Endothelial cell (in vitro differentiated cells): ENCODE data around the gene PNCK. TPM values are rescaled to one million over a fixed set of nuclear protein-coding genes. Genes with fewer than 3 reads are reported as not detected.

Experiments
- DNase-seq: peaks from one replicate; pipeline ENCODE4 v3.0.0; 2021; ENCODE audit warnings: low spot score
- H3K27ac Mint-ChIP-seq: one replicate; pipeline ENCODE4 v1.8.0; 2021; ENCODE audit warnings: mixed read lengths, inconsistent platforms; ENCODE audit not compliant: unreplicated experiment
- H3K27me3 Mint-ChIP-seq: one replicate; pipeline ENCODE4 v1.8.0; 2021; ENCODE audit warnings: mild to moderate bottlenecking, moderate library complexity, mixed read lengths, inconsistent platforms; ENCODE audit not compliant: unreplicated experiment
- H3K36me3 Mint-ChIP-seq: one replicate; pipeline ENCODE4 v1.8.0; 2021; ENCODE audit warnings: mild to moderate bottlenecking, low read depth, mixed read lengths, inconsistent platforms; ENCODE audit not compliant: unreplicated experiment
- H3K4me1 Mint-ChIP-seq: one replicate; pipeline ENCODE4 v1.8.0; 2021; ENCODE audit warnings: mild to moderate bottlenecking, mixed read lengths, inconsistent platforms; ENCODE audit not compliant: unreplicated experiment
- H3K4me3 Mint-ChIP-seq: one replicate; pipeline ENCODE4 v1.8.0; 2021; ENCODE audit warnings: mild to moderate bottlenecking, mixed read lengths, inconsistent platforms; ENCODE audit not compliant: unreplicated experiment
- H3K9me3 Mint-ChIP-seq: one replicate; pipeline ENCODE4 v1.8.0; 2021; ENCODE audit warnings: mixed read lengths, inconsistent platforms; ENCODE audit not compliant: unreplicated experiment
- CTCF ChIP-seq: fragments of 200-600 bp; sonication (generic); IDR thresholded peaks from one replicate; pipeline ENCODE4 v1.5.0; 2021; ENCODE audit warnings: antibody characterized with exemption; ENCODE audit not compliant: unreplicated experiment
- total RNA-seq: library from RNA; stranded (reverse); fragmentation: NEBNext Ultra II Directional; extraction: Animal tissue kit (Norgen Biotek cat#: 25700); gene quantifications from one replicate; pipeline ENCODE4 v1.2.1, GENCODE V29; 2021; ENCODE audit not compliant: unreplicated experiment

Gene PNCK
- total RNA-seq, 1 donor from 2014 or later: 0.41 TPM

GRCh38 chrX:153633048-153633447 lies 40.6 kb downstream of the PNCK start:
- Mint-ChIP-seq H3K27me3 (peaks cover 1% of the 10 kb centered on the region), H3K4me1 (no peaks in the 10 kb centered on the region), H3K9me3 (no peaks in the 10 kb centered on the region), H3K27ac (no peak overlapping the region), H3K4me3 (no peak overlapping the region), H3K36me3 (peaks cover 4% of the 10 kb centered on the region)
- no peak for TF ChIP-seq CTCF
- DNase-seq: no peak

GRCh38 chrX:153632595-153632946 lies 41.0 kb downstream of the PNCK start:
- Mint-ChIP-seq H3K36me3 (peaks cover 4% of the 10 kb centered on the region), H3K27me3 (peaks cover 1% of the 10 kb centered on the region), H3K4me3 (no peak overlapping the region), H3K9me3 (no peaks in the 10 kb centered on the region), H3K27ac (no peak overlapping the region), H3K4me1 (no peaks in the 10 kb centered on the region)
- no peak for DNase-seq
- TF ChIP-seq CTCF: no peak

- H3K36me3 Mint-ChIP-seq: peaks cover 4% of the 10 kb centered on the region
- no peak overlapping the region for H3K4me3 Mint-ChIP-seq
- no peak overlapping the region for H3K27ac Mint-ChIP-seq
- TF ChIP-seq CTCF: no peak
- no peaks in the 10 kb centered on the region for H3K4me1 Mint-ChIP-seq
- DNase-seq: no peak
- H3K9me3 Mint-ChIP-seq: no peaks in the 10 kb centered on the region
- H3K27me3 Mint-ChIP-seq: peaks cover 1% of the 10 kb centered on the region
Measured at GRCh38 chrX:153631907-153632594, 41.6 kb downstream of the PNCK start.

GRCh38 chrX:153631346-153631745 lies 42.3 kb downstream of the PNCK start:
- Mint-ChIP-seq H3K36me3 (peaks cover 4% of the 10 kb centered on the region), H3K27me3 (peaks cover 1% of the 10 kb centered on the region), H3K9me3 (no peaks in the 10 kb centered on the region), H3K4me1 (no peaks in the 10 kb centered on the region), H3K27ac (peak overlapping the region; percentile 50), H3K4me3 (no peak overlapping the region)
- DNase-seq: no peak
- TF ChIP-seq CTCF: no peak

GRCh38 chrX:153628665-153629064 lies 44.9 kb downstream of the PNCK start:
- Mint-ChIP-seq H3K36me3 (peaks cover 4% of the 10 kb centered on the region), H3K27ac (no peak overlapping the region), H3K4me1 (no peaks in the 10 kb centered on the region), H3K4me3 (no peak overlapping the region), H3K27me3 (peaks cover 1% of the 10 kb centered on the region), H3K9me3 (no peaks in the 10 kb centered on the region)
- no peak for TF ChIP-seq CTCF
- DNase-seq: no peak
